ENCODE results near the gene LATS2.

LATS2 gene

DNA sequence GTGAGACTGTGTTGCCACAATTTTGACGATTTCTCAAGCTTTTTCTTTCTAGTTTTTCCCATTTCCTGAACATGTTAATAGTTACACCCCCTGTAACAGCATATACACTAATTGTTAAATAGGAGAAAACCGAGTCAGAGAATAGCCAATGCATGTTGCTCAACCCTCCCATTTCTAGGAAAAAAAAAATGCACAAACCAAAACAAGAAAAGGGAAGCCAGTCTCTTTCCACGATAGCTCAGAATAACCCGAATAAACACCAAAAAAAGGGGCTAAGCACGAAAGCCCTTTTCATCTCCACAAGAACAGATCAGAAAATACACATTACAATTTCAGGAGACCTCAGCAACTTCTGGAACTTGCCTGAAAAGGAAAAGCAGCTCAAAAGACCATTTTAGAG lies 16.3 kb downstream of the LATS2 start:
- H3K9me3 ChIP-seq (ENCODE audit: control insufficient read depth, insufficient read depth, low read depth, low read length), result no peaks in the 10 kb centered on the region
- no peak overlapping the region for H3K27ac ChIP-seq (ENCODE audit: extremely low read depth, low read depth, low read length)
- H3K4me1 ChIP-seq (ENCODE audit: control insufficient read depth, insufficient read depth, low read length), result peaks cover 3% of the 10 kb centered on the region; the same call in 1 of the 2 replicates
- no peak overlapping the region for H3K4me3 ChIP-seq (ENCODE audit: low read depth, low read length)
- TF ChIP-seq, protein P1, sequence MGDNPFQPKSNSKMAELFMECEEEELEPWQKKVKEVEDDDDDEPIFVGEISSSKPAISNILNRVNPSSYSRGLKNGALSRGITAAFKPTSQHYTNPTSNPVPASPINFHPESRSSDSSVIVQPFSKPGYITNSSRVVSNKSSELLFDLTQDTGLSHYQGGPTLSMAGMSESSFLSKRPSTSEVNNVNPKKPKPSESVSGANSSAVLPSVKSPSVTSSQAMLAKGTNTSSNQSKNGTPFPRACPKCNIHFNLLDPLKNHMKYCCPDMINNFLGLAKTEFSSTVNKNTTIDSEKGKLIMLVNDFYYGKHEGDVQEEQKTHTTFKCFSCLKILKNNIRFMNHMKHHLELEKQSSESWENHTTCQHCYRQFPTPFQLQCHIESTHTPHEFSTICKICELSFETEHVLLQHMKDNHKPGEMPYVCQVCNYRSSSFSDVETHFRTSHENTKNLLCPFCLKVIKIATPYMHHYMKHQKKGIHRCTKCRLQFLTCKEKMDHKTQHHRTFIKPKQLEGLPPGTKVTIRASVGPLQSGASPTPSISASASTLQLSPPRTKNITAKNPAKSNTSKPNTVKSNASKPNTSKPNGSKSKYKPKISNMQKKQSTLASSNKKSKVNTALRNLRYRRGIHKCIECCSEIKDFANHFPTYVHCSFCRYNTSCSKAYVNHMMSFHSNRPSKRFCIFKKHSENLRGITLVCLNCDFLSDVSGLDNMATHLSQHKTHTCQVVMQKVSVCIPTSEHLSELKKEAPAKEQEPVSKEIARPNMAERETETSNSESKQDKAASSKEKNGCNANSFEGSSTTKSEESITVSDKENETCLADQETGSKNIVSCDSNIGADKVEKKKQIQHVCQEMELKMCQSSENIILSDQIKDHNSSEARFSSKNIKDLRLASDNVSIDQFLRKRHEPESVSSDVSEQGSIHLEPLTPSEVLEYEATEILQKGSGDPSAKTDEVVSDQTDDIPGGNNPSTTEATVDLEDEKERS (tag by site-specific recombination; IDR thresholded peaks at IDR 0.05), result no peak
- TF ChIP-seq ZNF214 (tag by site-specific recombination; IDR thresholded peaks at IDR 0.05; ENCODE audit: borderline replicate concordance) (no peak), ZFP3 (tag by site-specific recombination; IDR thresholded peaks at IDR 0.05; ENCODE audit: low read depth) (no peak), ZNF777 (tag by site-specific recombination; IDR thresholded peaks at IDR 0.05; ENCODE audit: borderline replicate concordance) (no peak), ZNF221 (tag by site-specific recombination; IDR thresholded peaks at IDR 0.05; ENCODE audit: borderline replicate concordance) (no peak), ZNF366 (tag by site-specific recombination; conservative IDR thresholded peaks at IDR 0.05) (no peak)
- TF ChIP-seq, protein P2, sequence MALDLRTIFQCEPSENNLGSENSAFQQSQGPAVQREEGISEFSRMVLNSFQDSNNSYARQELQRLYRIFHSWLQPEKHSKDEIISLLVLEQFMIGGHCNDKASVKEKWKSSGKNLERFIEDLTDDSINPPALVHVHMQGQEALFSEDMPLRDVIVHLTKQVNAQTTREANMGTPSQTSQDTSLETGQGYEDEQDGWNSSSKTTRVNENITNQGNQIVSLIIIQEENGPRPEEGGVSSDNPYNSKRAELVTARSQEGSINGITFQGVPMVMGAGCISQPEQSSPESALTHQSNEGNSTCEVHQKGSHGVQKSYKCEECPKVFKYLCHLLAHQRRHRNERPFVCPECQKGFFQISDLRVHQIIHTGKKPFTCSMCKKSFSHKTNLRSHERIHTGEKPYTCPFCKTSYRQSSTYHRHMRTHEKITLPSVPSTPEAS (tag by site-specific recombination; IDR thresholded peaks at IDR 0.05), result no peak
- TF ChIP-seq, protein P3, sequence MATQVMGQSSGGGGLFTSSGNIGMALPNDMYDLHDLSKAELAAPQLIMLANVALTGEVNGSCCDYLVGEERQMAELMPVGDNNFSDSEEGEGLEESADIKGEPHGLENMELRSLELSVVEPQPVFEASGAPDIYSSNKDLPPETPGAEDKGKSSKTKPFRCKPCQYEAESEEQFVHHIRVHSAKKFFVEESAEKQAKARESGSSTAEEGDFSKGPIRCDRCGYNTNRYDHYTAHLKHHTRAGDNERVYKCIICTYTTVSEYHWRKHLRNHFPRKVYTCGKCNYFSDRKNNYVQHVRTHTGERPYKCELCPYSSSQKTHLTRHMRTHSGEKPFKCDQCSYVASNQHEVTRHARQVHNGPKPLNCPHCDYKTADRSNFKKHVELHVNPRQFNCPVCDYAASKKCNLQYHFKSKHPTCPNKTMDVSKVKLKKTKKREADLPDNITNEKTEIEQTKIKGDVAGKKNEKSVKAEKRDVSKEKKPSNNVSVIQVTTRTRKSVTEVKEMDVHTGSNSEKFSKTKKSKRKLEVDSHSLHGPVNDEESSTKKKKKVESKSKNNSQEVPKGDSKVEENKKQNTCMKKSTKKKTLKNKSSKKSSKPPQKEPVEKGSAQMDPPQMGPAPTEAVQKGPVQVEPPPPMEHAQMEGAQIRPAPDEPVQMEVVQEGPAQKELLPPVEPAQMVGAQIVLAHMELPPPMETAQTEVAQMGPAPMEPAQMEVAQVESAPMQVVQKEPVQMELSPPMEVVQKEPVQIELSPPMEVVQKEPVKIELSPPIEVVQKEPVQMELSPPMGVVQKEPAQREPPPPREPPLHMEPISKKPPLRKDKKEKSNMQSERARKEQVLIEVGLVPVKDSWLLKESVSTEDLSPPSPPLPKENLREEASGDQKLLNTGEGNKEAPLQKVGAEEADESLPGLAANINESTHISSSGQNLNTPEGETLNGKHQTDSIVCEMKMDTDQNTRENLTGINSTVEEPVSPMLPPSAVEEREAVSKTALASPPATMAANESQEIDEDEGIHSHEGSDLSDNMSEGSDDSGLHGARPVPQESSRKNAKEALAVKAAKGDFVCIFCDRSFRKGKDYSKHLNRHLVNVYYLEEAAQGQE (tag by site-specific recombination; IDR thresholded peaks at IDR 0.05), result no peak
- TF ChIP-seq, protein P4, sequence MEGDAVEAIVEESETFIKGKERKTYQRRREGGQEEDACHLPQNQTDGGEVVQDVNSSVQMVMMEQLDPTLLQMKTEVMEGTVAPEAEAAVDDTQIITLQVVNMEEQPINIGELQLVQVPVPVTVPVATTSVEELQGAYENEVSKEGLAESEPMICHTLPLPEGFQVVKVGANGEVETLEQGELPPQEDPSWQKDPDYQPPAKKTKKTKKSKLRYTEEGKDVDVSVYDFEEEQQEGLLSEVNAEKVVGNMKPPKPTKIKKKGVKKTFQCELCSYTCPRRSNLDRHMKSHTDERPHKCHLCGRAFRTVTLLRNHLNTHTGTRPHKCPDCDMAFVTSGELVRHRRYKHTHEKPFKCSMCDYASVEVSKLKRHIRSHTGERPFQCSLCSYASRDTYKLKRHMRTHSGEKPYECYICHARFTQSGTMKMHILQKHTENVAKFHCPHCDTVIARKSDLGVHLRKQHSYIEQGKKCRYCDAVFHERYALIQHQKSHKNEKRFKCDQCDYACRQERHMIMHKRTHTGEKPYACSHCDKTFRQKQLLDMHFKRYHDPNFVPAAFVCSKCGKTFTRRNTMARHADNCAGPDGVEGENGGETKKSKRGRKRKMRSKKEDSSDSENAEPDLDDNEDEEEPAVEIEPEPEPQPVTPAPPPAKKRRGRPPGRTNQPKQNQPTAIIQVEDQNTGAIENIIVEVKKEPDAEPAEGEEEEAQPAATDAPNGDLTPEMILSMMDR (tag by site-specific recombination; IDR thresholded peaks at IDR 0.05), result no peak
- POLR2A ChIA-PET, result no interaction called here
- peaks cover 0 to 15% of the 10 kb centered on the region in 2 experiments; a peak in 1 of 3 replicates for H3K36me3 ChIP-seq (ENCODE audit: control insufficient read depth in 2 of 2, insufficient read depth in 1 of 2, low read length in 2 of 2)
- CTCF ChIA-PET, result interaction anchor here (0.7 kb wide), 1 partner anchor 65 kb away, joined by 5 read pairs; no protein-coding TSS in a partner anchor

DNA sequence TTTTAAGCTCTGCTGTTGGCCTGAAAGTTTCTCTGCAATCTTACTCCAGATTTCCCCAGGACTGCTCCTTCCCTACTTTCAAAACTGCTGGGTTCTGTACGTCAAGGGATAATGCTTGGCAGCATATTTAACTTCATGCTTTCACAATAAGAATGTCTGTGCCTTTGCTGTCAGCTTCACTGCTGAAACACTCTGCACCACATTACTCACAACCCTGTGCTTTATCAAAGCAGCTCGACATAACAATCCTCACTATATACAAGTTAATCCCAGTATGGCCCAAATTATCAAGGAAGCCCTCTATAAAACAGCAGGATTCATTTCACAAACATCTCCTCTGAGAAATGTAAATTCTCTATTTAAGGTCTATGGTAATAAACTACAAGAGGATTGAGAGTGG lies 17.5 kb downstream of the LATS2 start:
- Histone ChIP-seq H3K9me3 (ENCODE audit: control insufficient read depth, insufficient read depth, low read depth, low read length) (no peaks in the 10 kb centered on the region), H3K4me3 (ENCODE audit: low read depth, low read length) (no peak overlapping the region), H3K27ac (ENCODE audit: extremely low read depth, low read depth, low read length) (no peak overlapping the region; the same call in 1 of the 2 replicates), H3K36me3 (ENCODE audit: control insufficient read depth in 2 of 2, insufficient read depth in 1 of 2, low read length in 2 of 2) (peaks cover 0 to 15% of the 10 kb centered on the region in 2 experiments; a peak in 1 of 3 replicates), H3K4me1 (ENCODE audit: control insufficient read depth, insufficient read depth, low read length) (peaks cover 3% of the 10 kb centered on the region; the same call in 1 of the 2 replicates)
- POLR2A ChIA-PET, result no interaction called here
- CTCF ChIA-PET, result interaction anchor here (0.7 kb wide), 1 partner anchor 12 kb away, joined by 3 read pairs; no protein-coding TSS in a partner anchor
- TF ChIP-seq SP7 (tag by site-specific recombination; IDR thresholded peaks at IDR 0.05), result peak; percentile 61; the same call in 1 of the 2 replicates
- TF ChIP-seq GLIS1 (tag by site-specific recombination; IDR thresholded peaks at IDR 0.05), result peak; percentile 62
- no peak for TF ChIP-seq ZBTB21 (tag by site-specific recombination; IDR thresholded peaks at IDR 0.05)
- TF ChIP-seq, protein P5, sequence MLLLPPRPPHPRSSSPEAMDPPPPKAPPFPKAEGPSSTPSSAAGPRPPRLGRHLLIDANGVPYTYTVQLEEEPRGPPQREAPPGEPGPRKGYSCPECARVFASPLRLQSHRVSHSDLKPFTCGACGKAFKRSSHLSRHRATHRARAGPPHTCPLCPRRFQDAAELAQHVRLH (tag by site-specific recombination; IDR thresholded peaks at IDR 0.05), result peak; percentile 88; the same call in 1 of the 2 replicates
- peak; percentile 71 for TF ChIP-seq ZNF2 (tag by site-specific recombination; IDR thresholded peaks at IDR 0.05)
- TF ChIP-seq, protein P6, sequence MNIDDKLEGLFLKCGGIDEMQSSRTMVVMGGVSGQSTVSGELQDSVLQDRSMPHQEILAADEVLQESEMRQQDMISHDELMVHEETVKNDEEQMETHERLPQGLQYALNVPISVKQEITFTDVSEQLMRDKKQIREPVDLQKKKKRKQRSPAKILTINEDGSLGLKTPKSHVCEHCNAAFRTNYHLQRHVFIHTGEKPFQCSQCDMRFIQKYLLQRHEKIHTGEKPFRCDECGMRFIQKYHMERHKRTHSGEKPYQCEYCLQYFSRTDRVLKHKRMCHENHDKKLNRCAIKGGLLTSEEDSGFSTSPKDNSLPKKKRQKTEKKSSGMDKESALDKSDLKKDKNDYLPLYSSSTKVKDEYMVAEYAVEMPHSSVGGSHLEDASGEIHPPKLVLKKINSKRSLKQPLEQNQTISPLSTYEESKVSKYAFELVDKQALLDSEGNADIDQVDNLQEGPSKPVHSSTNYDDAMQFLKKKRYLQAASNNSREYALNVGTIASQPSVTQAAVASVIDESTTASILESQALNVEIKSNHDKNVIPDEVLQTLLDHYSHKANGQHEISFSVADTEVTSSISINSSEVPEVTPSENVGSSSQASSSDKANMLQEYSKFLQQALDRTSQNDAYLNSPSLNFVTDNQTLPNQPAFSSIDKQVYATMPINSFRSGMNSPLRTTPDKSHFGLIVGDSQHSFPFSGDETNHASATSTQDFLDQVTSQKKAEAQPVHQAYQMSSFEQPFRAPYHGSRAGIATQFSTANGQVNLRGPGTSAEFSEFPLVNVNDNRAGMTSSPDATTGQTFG (tag by site-specific recombination; IDR thresholded peaks at IDR 0.05; ENCODE audit: borderline replicate concordance), result no peak
- 0 out of 2 replicates have a peak, but pooled peaks have one; percentile 8 for TF ChIP-seq ZNF76 (tag by site-specific recombination; IDR thresholded peaks at IDR 0.05; ENCODE audit: borderline replicate concordance, low read depth)
- TF ChIP-seq ZNF600 (tag by site-specific recombination; IDR thresholded peaks at IDR 0.05), result peak; percentile 87
- TF ChIP-seq ZBTB8A (tag by site-specific recombination; IDR thresholded peaks at IDR 0.05), result peak; percentile 59
- peak; percentile 97 for TF ChIP-seq ZNF843 (tag by site-specific recombination; IDR thresholded peaks at IDR 0.05)
- TF ChIP-seq ZNF610 (tag by site-specific recombination; IDR thresholded peaks at IDR 0.05; ENCODE audit: borderline replicate concordance), result peak; percentile 63; the same call in 1 of the 2 replicates
- peak; percentile 95 for TF ChIP-seq GLI2 (tag by site-specific recombination; IDR thresholded peaks at IDR 0.05; ENCODE audit: borderline replicate concordance, low read depth)

Measured in HEK293 (cell line).